HG02610 (cell line): ENCODE measurements around the gene UAP1L1.

Experiments used
- ATAC-seq: cut with Tn5 transposase; IDR thresholded peaks from one replicate; pipeline ENCODE4 v1.9.1; 2021; ENCODE audit warnings: mild to moderate bottlenecking, moderate library complexity; ENCODE audit not compliant: unreplicated experiment

Gene UAP1L1

DNA sequence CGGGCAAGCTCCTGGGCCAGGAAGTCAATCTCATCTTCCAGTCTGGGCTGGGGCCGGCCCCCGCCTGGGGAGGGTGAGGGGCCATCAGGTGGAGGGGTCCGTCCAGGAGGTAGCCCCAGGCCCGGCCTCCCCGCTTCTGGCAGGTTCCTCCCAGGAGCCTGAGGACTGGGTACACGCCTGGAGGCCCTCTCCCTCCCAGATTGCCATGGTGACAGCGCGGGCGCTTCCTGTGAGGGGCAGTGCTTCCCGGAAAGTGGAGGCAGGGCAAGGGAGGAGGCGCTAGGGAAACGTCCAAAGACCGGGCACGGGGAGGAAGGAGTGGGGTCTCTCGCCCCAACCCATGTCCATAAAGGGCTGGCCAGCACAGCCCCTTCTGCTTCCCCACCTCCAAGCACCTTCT, 36.2 kb upstream of the UAP1L1 start:
- ATAC-seq = no peak

DNA sequence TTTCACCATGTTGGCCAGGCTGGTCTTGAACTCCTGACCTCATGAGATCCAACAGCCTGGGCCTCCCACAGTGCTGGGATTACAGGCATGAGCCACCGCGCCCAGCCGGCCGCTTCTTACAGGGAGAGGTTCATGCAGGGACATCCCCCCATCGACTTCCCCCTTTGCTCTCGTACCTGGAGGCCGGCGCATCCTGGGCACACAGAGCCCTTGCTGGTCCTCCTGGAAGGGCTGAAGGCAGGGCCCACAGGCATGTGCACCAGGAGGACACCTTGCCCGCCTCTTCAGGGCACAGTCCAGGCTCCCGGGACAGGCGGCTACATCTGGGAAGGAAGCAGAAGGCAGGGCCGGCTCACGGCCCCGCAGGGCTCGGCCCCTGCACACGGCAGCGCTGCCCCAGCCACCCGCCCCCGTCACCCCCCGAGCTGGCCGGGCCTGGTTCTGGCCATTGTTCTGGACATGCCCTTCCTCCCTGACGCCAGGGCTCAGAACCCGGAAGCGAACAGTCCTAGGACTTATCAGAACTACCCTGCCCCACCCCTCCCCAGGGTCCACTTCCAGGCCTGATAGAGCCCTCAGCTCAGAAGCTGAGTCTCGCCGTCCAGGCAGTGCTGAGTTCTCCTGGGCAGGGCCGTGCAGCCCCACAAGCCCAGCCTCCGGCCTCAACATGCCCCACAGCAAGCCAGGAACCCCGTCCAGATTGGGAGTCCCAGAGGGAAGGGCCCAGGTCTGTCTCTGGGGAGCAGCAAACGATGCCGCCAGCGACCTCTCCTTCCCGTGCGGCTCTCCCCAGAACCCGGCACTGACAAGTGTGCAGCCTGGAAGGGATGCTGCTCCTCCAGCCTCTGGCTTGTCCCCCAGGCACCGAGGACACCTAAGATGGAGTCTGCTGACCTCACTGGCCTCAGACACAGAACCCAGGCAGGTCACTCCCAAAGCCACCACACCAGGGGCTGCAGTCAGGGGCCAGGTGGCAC, 34.3 kb upstream of the UAP1L1 start:
- ATAC-seq = no peak

- no peak for ATAC-seq
These were observed 33.3 kb upstream of the UAP1L1 start for GRCh38 chr9:137044037-137044436.

DNA sequence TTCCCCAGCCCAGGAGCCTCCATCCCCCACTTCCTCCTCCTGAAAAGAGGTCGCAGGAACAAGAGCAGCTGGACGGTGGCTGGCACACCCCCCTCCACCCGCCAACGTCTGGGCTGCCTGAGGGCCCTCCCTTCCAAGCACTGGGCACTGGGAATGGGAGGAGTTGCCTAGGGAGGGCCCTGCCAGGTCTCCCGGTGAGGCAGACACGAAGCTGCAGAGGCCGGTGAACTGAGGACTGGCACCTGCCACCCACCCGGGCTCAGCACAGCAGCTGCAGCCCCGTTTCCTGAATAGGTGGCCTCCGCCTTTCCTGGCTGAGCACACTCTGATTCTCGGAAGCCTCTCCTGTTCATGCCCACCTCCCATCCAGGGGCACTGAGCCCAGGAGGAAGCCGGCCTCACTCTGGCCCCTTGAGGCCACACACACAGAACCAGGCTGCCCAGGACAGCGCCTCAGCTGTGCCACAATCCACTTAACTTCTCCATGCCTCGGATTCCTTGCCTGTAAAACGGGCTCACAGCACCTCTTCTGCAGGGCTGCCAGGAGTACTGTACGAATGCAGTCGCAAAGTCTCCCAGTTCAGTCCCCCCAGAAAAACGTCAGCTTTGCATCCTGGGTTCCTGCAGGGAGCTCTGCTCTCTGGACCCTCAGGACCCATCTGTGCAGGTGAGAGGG, 32.7 kb upstream of the UAP1L1 start:
- no peak for ATAC-seq

DNA sequence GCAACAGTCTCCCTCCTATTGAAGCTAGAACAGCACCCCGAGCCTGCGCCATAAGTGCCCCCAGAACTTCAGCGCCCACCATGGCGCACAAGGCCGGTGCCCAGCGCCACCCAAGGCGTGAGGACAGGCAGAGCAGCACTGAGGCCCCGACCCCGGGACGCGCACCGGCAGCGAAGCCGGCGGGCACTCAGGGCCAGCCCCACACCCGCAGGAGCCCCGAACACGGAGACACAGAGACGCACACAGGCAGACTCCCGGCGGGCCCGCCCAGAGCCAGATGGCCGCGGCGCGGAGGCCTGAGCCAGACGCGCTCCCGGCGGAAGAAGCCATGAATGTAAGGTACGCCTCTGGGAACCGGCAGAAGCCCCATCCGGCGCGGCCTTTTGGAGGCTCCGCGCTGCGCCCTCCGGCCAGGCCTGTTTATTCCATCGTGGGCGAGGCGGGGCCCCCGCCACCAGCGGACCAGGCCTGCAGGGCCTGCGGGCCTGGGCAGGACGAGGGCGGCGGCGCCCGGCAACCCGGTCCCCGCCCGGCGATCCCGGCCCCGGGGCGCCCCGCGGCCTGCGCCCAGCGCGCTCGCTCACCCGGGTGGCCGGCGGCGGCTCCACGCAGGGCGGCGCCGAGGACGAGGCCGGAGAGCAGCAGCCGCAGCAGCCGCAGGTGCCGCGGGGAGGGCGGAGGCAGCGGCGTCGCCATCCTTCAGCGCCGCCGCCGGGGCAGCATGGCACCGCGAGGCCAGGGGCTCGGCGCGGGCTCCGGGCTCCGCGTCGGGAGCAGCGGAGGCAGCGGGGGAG, 31.8 kb upstream of the UAP1L1 start:
- no peak for ATAC-seq

GRCh38 chr9:137046088-137046787, 31.1 kb upstream of the UAP1L1 start, which contains the start of gene NPDC1:
Gene NPDC1, minus strand, starts transcription at chr9:137046177. Its CDS starts 188 bp downstream, at chr9:137045989.
- ATAC-seq = no peak

GRCh38 chr9:137048655-137049543, 28.4 kb upstream of the UAP1L1 start:
- no peak for ATAC-seq

DNA sequence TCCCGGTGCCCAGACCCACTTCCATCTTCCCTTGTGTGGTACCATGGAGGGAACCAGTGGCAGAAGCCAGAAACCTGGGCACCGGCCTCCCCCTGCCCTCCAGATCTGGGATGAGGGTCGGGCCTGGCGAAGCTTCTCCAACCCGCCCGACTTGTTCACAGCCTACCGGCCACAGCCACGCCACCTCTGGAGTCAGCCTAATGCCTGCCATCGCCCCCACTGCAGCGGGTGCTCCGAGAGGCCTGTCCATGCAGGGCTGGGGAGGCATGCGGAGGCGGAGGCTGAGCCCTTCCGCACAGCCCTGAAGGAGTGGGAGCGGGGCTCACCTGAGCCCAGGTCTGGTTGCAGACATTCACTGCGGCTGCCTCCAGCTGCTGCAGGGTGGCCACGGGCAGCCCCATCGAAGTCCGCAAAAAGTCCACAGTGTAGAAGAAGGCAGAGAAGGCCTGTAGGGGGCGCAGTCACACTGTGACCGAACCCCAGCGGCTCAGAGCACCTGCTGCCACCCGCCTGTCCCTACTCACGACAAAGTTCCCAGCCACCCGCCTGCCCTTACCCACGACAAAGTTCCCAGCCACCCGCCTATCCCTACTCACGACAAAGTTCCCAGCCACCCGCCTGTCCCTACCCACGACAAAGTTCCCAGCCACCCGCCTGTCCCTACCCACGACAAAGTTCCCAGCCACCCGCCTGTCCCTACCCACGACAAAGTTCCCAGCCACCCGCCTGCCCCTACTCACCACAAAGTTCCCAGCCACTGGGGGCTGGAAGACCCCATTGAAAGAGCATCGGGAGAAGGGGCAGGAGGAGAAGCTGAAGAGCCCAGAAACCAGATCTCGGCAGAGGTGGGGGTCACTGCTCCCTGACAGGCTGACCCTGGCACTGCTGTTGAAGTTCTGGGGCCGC, 27.5 kb upstream of the UAP1L1 start:
- no peak for ATAC-seq

GRCh38 chr9:137050570-137050969, 26.7 kb upstream of the UAP1L1 start:
- ATAC-seq = no peak

GRCh38 chr9:137051145-137051724, 26.1 kb upstream of the UAP1L1 start:
- no peak for ATAC-seq

DNA sequence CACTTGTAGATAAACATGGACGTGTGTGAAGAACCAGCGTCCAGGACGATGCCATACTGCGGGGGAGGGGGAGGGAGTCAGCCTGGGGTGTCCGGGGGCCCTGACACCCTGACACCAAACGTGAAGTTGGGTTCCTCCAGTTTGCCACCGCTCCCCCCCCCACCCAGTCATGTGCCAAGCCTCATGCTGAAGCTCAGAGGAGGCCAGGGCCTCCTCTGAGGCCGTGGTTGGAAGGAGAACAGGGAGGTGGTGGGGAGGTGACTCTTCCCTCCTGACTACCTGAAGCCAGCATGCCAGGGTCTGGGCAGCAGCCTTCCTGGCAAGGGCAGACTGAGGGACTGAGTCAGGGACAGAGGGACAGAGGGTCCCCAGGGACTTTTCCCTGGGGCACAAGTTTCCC, 25.0 kb upstream of the UAP1L1 start:
- no peak for ATAC-seq

DNA sequence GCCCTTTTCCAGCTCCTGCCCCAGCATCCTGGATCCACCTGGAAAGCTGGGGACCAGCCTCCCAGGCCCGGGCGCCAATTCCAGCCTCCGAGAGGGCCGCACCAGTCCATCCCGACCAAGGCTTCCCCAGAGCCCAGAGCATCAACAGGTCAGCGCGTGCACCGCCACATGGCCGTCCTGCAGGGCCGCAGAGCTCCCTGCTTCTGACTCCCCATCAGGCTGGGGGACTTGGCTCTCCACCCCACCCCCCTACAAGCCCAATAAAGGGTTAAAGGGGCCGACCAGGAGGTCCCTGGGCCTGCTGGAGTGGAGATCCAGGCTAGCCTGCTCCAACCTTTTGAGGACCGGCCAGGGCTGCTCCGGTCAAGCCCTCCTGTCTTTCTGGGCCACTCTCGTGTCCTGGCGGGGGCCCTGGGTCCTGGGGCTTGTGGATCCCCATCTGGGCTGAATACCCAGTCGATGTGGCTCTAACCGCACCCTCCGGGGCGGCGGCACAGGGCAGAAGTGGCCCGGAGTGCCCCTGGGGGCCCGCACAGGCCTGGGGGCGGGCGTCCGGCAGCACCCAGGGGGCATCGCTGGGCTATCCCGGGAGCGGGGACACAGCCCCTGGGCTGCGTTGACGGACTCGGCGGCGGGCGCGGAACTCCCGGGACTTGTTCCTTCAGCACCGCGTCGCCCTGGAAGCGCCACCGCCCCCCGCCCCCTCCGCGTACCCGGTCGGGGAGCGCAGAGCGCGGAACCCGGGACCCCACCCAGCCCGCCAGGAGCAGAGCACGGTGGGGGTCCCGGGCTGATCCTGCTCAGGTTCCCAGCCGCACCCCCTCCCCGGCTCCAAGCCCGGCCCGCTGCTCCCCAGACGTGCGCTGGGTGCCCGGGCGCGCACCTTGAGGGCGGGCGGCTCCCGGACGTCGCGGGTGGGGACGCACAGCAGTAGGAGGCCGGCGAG, 24.0 kb upstream of the UAP1L1 start:
- ATAC-seq = no peak

- ATAC-seq = no peak
These were observed 23.1 kb upstream of the UAP1L1 start, which contains the start of gene ENTPD2 for GRCh38 chr9:137053944-137054931. Gene ENTPD2, minus strand, starts transcription at chr9:137054061. Its CDS starts 64 bp downstream, at chr9:137053997.

- no peak for ATAC-seq
These were observed 22.4 kb upstream of the UAP1L1 start for GRCh38 chr9:137054932-137055384.
